DLD1 (cell line): ENCODE data around the gene SMAD6.

Source experiments
- in situ Hi-C: cut with HindIII; loops from 2 replicates; pipeline ENCODE4 v1.10.0; 2017; ENCODE audit warnings: low sequenced_read_pairs

SMAD6 gene

GRCh38 chr15:66771351-66771650 lies 69.3 kb downstream of the SMAD6 start:
- in situ Hi-C loops = no loop called here

GRCh38 chr15:66772604-66773128 lies 70.6 kb downstream of the SMAD6 start:
- in situ Hi-C loops = no loop called here

- in situ Hi-C loops = no loop called here
These were observed 71.3 kb downstream of the SMAD6 start for GRCh38 chr15:66773129-66773873.

- in situ Hi-C loops = no loop called here
These were observed 72.2 kb downstream of the SMAD6 start for GRCh38 chr15:66774001-66774814.

GRCh38 chr15:66775127-66776105 lies 73.4 kb downstream of the SMAD6 start:
- in situ Hi-C loops = no loop called here

GRCh38 chr15:66777054-66777453 lies 75.0 kb downstream of the SMAD6 start:
- in situ Hi-C loops = no loop called here

- in situ Hi-C loops = no loop called here
These were observed 75.7 kb downstream of the SMAD6 start for GRCh38 chr15:66777596-66778313.

GRCh38 chr15:66778314-66778665 lies 76.3 kb downstream of the SMAD6 start:
- in situ Hi-C loops = no loop called here

GRCh38 chr15:66778716-66779115 lies 76.7 kb downstream of the SMAD6 start:
- in situ Hi-C loops = no loop called here

GRCh38 chr15:66779331-66780009 lies 77.4 kb downstream of the SMAD6 start:
- in situ Hi-C loops = no loop called here

- in situ Hi-C loops = no loop called here
These were observed 78.3 kb downstream of the SMAD6 start for GRCh38 chr15:66780172-66780972.

GRCh38 chr15:66780973-66781718 lies 79.1 kb downstream of the SMAD6 start:
- in situ Hi-C loops = no loop called here

GRCh38 chr15:66782785-66783184 lies 80.7 kb downstream of the SMAD6 start:
- in situ Hi-C loops = no loop called here

GRCh38 chr15:66783314-66783713 lies 81.3 kb downstream of the SMAD6 start:
- in situ Hi-C loops = no loop called here

GRCh38 chr15:66783725-66784124 lies 81.7 kb downstream of the SMAD6 start:
- in situ Hi-C loops = no loop called here

GRCh38 chr15:66784174-66784573 lies 82.1 kb downstream of the SMAD6 start:
- in situ Hi-C loops = no loop called here

- in situ Hi-C loops = no loop called here
These were observed 83.6 kb downstream of the SMAD6 start for GRCh38 chr15:66785637-66786036.

- in situ Hi-C loops = no loop called here
These were observed 84.2 kb downstream of the SMAD6 start for GRCh38 chr15:66786222-66786621.
